Measurements from ENCODE around the gene GNPTG.

DNA sequence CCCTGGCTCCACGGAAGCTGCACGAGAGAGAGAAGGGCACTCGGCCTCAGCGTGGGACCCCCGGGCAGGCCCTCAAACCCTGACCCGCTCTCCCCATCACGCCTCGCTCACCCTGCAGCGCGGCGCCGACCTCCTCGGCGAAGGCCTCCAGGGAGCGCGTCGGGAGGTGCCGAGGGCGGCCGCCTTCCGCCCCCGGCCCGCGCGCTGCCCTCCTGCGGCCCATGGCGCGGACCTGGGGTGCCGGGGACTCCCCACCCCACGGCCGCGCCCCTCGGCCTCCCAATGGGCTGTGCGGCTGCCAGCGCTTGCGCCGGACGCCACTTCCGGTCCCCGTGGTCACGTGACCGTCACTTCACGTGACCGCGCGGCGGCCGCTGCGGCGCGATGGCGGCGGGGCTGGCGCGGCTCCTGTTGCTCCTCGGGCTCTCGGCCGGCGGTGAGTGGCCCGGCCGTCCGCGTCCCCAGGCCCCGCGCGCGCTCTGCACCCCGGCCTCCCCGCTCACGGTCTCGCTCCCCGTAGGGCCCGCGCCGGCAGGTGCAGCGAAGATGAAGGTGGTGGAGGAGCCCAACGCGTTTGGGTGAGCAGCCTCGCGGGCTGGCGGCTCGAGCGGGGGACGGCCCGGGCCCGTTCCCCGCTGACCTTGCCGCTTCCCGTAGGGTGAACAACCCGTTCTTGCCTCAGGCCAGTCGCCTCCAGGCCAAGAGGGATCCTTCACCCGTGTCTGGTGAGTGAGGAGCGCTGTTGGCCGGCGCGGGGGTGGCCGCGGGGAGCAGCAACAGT, at the start of gene GNPTG, which contains the start of gene TSR3:
- TF ChIP-seq, protein P1, sequence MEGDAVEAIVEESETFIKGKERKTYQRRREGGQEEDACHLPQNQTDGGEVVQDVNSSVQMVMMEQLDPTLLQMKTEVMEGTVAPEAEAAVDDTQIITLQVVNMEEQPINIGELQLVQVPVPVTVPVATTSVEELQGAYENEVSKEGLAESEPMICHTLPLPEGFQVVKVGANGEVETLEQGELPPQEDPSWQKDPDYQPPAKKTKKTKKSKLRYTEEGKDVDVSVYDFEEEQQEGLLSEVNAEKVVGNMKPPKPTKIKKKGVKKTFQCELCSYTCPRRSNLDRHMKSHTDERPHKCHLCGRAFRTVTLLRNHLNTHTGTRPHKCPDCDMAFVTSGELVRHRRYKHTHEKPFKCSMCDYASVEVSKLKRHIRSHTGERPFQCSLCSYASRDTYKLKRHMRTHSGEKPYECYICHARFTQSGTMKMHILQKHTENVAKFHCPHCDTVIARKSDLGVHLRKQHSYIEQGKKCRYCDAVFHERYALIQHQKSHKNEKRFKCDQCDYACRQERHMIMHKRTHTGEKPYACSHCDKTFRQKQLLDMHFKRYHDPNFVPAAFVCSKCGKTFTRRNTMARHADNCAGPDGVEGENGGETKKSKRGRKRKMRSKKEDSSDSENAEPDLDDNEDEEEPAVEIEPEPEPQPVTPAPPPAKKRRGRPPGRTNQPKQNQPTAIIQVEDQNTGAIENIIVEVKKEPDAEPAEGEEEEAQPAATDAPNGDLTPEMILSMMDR (IDR thresholded peaks at IDR 0.05): no peak
- peak; percentile 37 for TF ChIP-seq POLR2A (IDR thresholded peaks at IDR 0.05)

All from transverse colon (tissue), 3 donors.